Measurements from ENCODE around the gene BEND6.

DNA sequence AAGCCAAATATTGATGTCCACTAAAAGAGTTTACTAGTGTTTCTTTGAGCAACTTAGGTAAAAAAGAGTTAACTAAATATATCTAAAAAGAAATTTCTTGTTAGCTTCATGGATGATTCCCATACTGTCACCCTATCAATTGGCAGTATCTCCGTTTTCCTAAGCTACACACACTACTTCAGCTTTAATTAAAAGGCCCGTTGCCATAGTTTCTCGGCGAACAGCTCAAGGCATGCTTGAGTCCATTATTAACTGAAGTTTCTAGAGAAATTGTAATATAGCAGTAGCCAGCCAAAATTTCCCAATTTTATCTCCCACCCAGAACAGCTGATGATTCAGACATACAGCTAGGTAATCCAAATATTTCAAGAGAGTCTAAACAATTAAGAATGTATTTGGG, 20.0 kb upstream of the BEND6 start:
- TF ChIP-seq, protein P1, sequence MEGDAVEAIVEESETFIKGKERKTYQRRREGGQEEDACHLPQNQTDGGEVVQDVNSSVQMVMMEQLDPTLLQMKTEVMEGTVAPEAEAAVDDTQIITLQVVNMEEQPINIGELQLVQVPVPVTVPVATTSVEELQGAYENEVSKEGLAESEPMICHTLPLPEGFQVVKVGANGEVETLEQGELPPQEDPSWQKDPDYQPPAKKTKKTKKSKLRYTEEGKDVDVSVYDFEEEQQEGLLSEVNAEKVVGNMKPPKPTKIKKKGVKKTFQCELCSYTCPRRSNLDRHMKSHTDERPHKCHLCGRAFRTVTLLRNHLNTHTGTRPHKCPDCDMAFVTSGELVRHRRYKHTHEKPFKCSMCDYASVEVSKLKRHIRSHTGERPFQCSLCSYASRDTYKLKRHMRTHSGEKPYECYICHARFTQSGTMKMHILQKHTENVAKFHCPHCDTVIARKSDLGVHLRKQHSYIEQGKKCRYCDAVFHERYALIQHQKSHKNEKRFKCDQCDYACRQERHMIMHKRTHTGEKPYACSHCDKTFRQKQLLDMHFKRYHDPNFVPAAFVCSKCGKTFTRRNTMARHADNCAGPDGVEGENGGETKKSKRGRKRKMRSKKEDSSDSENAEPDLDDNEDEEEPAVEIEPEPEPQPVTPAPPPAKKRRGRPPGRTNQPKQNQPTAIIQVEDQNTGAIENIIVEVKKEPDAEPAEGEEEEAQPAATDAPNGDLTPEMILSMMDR (conservative IDR thresholded peaks at IDR 0.05; ENCODE audit: low read depth, low read length): no peak
- TF ChIP-seq POLR2A (IDR thresholded peaks at IDR 0.05; ENCODE audit: low read depth, low read length): no peak
- TF ChIP-seq, protein P2, sequence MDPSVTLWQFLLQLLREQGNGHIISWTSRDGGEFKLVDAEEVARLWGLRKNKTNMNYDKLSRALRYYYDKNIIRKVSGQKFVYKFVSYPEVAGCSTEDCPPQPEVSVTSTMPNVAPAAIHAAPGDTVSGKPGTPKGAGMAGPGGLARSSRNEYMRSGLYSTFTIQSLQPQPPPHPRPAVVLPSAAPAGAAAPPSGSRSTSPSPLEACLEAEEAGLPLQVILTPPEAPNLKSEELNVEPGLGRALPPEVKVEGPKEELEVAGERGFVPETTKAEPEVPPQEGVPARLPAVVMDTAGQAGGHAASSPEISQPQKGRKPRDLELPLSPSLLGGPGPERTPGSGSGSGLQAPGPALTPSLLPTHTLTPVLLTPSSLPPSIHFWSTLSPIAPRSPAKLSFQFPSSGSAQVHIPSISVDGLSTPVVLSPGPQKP (IDR thresholded peaks at IDR 0.05; ENCODE audit: borderline replicate concordance, low read depth, low read length): no peak

All from IMR-90 (cell line).